Endodermal cell (in vitro differentiated cells): ENCODE measurements around the gene VWA8. TPM values are rescaled to one million over a fixed set of nuclear protein-coding genes. Genes with fewer than 3 reads are reported as not detected.
A peak's percentile ranks its signal among the peaks of the same experiment; 100 is the strongest.

Experiments
- DNase-seq: peaks from one replicate; pipeline ENCODE4 v3.0.0-alpha.2; 2017
- H3K27ac ChIP-seq: 2 replicates; pipeline ENCODE4 v1.5.1; 2013; ENCODE audit warnings: mild to moderate bottlenecking, low read depth, low read length, moderate library complexity
- H3K27me3 ChIP-seq: 2 replicates; pipeline ENCODE4 v1.6.1; 2013; ENCODE audit warnings: mild to moderate bottlenecking, low read length, moderate library complexity; ENCODE audit not compliant: insufficient read depth, control insufficient read depth, poor library complexity, severe bottlenecking
- H3K36me3 ChIP-seq: 2 replicates; pipeline ENCODE4 v1.7.0; 2013; ENCODE audit warnings: mild to moderate bottlenecking, low read length, moderate library complexity; ENCODE audit not compliant: control insufficient read depth, insufficient read depth
- H3K4me1 ChIP-seq: one replicate; pipeline ENCODE4 v1.7.0; 2013; ENCODE audit warnings: low read length; ENCODE audit not compliant: control insufficient read depth, insufficient read depth
- H3K4me3 ChIP-seq: 2 replicates; pipeline ENCODE4 v1.5.1; 2013; ENCODE audit warnings: mild to moderate bottlenecking, low read length, moderate library complexity
- H3K9ac ChIP-seq: 2 replicates; pipeline ENCODE4 v1.6.1; 2013; ENCODE audit warnings: mild to moderate bottlenecking, low read length, moderate library complexity; ENCODE audit not compliant: poor library complexity, severe bottlenecking; ENCODE audit errors: extremely low read depth
- H3K9me3 ChIP-seq: 2 replicates; pipeline ENCODE4 v1.6.1; 2013; ENCODE audit warnings: mild to moderate bottlenecking, low read length, moderate library complexity; ENCODE audit not compliant: control insufficient read depth
- H3K27ac Mint-ChIP-seq: 2 replicates; pipeline ENCODE4 v1.8.0; 2020; ENCODE audit warnings: mixed read lengths
- H3K27me3 Mint-ChIP-seq: 2 replicates; pipeline ENCODE4 v1.8.0; 2021; ENCODE audit warnings: mild to moderate bottlenecking, mixed read lengths; ENCODE audit not compliant: insufficient read depth
- H3K36me3 Mint-ChIP-seq: 2 replicates; pipeline ENCODE4 v1.8.0; 2020; ENCODE audit warnings: low read depth, mixed read lengths
- H3K4me1 Mint-ChIP-seq: 2 replicates; pipeline ENCODE4 v1.8.0; 2020; ENCODE audit warnings: mixed read lengths
- H3K4me3 Mint-ChIP-seq: 2 replicates; pipeline ENCODE4 v1.8.0; 2020; ENCODE audit warnings: mild to moderate bottlenecking, moderate library complexity, mixed read lengths
- H3K9me3 Mint-ChIP-seq: 2 replicates; pipeline ENCODE4 v1.8.0; 2020; ENCODE audit warnings: mild to moderate bottlenecking, mixed read lengths
- CTCF ChIP-seq: fragments of 200-600 bp; sonication (generic); conservative IDR thresholded peaks from 2 replicates; pipeline ENCODE4 v1.5.0; 2021; ENCODE audit warnings: antibody characterized with exemption, mild to moderate bottlenecking
- WGBS, 2 experiments: methylation state at CpG; one replicate each; pipeline versions ENCODE4 v1.1.5 to v1.1.7; 2013; ENCODE audit warnings: missing lambda C conversion rate in 2 of 2, mixed read lengths in 1 of 2; ENCODE audit not compliant: insufficient coverage in 1 of 2, insufficient read length in 1 of 2; 5-methylcytosine and 5-hydroxymethylcytosine counted together
- total RNA-seq, 2 donors: library from RNA; stranded (reverse); fragmentation: NEBNext Ultra II Directional in 1 of 2; extraction: Animal tissue kit (Norgen Biotek cat#: 25700) in 1 of 2; gene quantifications; 2 replicates in 1 of 2; 3 replicates in 1 of 2; pipeline ENCODE4 v1.2.1, GENCODE V29; 2021

VWA8 gene
- total RNA-seq, 2 donors from 2014 or later, result 24.6 to 25.6 TPM

GRCh38 chr13:41666644-41667043, 294.3 kb downstream of the VWA8 start:
- TF ChIP-seq CTCF, result no peak
- Histone ChIP-seq H3K36me3 (peaks cover 5% of the 10 kb centered on the region), H3K9me3 (no peaks in the 10 kb centered on the region), H3K27me3 (no peaks in the 10 kb centered on the region), H3K4me3 (no peak overlapping the region), H3K4me1 (peaks cover 10% of the 10 kb centered on the region), H3K9ac (no peak overlapping the region), H3K27ac (no peak overlapping the region)
- H3K36me3 Mint-ChIP-seq, result peaks cover 2% of the 10 kb centered on the region
- H3K9me3 Mint-ChIP-seq, result no peaks in the 10 kb centered on the region
- H3K4me3 Mint-ChIP-seq, result no peak overlapping the region
- peaks cover 13% of the 10 kb centered on the region for H3K4me1 Mint-ChIP-seq
- no peak overlapping the region for H3K27ac Mint-ChIP-seq
- no peak for DNase-seq
- WGBS, 2 experiments, result 91% methylated on average over 4 of the region's 4 CpGs; no CpG with 5 or more reads in 1 of the 2 experiments
- no peaks in the 10 kb centered on the region for H3K27me3 Mint-ChIP-seq

DNA sequence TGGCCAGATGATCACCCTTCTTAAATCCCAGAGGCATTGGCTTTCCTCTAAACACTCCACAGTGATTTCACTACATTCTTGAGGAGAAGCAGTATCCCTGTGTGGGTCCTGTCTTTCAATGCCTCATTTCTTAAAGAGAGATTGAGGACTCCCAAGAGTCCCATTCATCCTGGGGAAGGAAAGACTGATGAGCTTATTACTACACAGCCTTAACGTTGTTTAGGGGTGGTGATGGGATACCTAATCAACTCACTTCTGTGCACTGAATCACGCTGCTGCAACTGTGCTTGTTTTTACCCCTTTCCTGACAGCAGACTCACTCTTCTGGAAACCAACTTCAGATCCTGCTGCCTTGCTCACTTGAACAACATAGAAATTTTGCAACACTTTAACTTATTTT, 300.5 kb downstream of the VWA8 start:
- Histone ChIP-seq H3K27me3 (no peaks in the 10 kb centered on the region), H3K27ac (no peak overlapping the region), H3K4me1 (no peaks in the 10 kb centered on the region), H3K4me3 (no peak overlapping the region), H3K36me3 (no peaks in the 10 kb centered on the region), H3K9me3 (no peaks in the 10 kb centered on the region), H3K9ac (no peak overlapping the region)
- no peak for TF ChIP-seq CTCF
- peaks cover 11% of the 10 kb centered on the region for H3K36me3 Mint-ChIP-seq
- 71 to 91% methylated on average over 1 to 2 of the region's 2 CpGs for WGBS, 2 experiments
- no peaks in the 10 kb centered on the region for H3K9me3 Mint-ChIP-seq
- H3K4me1 Mint-ChIP-seq, result peaks cover 5% of the 10 kb centered on the region
- no peak overlapping the region for H3K4me3 Mint-ChIP-seq
- DNase-seq, result no peak
- H3K27ac Mint-ChIP-seq, result no peak overlapping the region
- H3K27me3 Mint-ChIP-seq, result no peaks in the 10 kb centered on the region

GRCh38 chr13:41658057-41658661, 302.8 kb downstream of the VWA8 start:
- Mint-ChIP-seq H3K36me3 (peaks cover 20% of the 10 kb centered on the region), H3K4me3 (no peak overlapping the region)
- no peaks in the 10 kb centered on the region for H3K27me3 ChIP-seq

More at GRCh38 chr13:41658057-41658661, 302.8 kb downstream of the VWA8 start:
- 89 to 94% methylated on average over 7 of the region's 7 CpGs for WGBS, 2 experiments
- Histone ChIP-seq H3K9ac (no peak overlapping the region), H3K4me3 (no peak overlapping the region), H3K4me1 (no peaks in the 10 kb centered on the region), H3K9me3 (no peaks in the 10 kb centered on the region), H3K27ac (no peak overlapping the region), H3K36me3 (no peaks in the 10 kb centered on the region)
- no peak for DNase-seq
- Mint-ChIP-seq H3K9me3 (peaks cover 9% of the 10 kb centered on the region), H3K27ac (no peak overlapping the region), H3K27me3 (no peaks in the 10 kb centered on the region), H3K4me1 (no peaks in the 10 kb centered on the region)
- TF ChIP-seq CTCF, result peak; percentile 33
